K562 (cell line): ENCODE measurements around the gene EFNA1. TPM values are rescaled to one million over a fixed set of nuclear protein-coding genes. Genes with fewer than 3 reads are reported as not detected.

Source experiments
- ATAC-seq: fragments of 200-7000 bp; cut with Tn5 transposase; 3 replicates; pipeline ENCODE4 v1.9.1; 2020; ENCODE audit warnings: moderate library complexity
- BruUV-seq: library from RNA; stranded (reverse); fragments of 400-500 nt; replicated peaks from 2 replicates; lab custom pipeline; 2021; lab: Mats Ljungman, UMichigan
- CTCF ChIA-PET: fragments of 300-600 bp; formaldehyde crosslinking; extraction: SDS; loops from one replicate; lab custom pipeline; 2021; ENCODE audit warnings: low intra/inter-chr PET ratio; lab: Yijun Ruan, JAX
- POLR2A ChIA-PET: fragments of 300-600, 350-650 bp; sonication (Branson Sonifier 250); formaldehyde crosslinking; extraction: SDS; loops from one replicate; lab custom pipeline; 2021; ENCODE audit warnings: antibody characterized with exemption, inconsistent platforms; lab: Yijun Ruan, JAX
- DNase-seq, 4 experiments: peaks; one replicate each; pipeline versions ENCODE4 v3.0.0 to v3.0.0-alpha.2; 2011 to 2018; ENCODE audit warnings: low spot score in 3 of 4, mixed read lengths in 3 of 4; ENCODE audit errors: extremely low read depth in 1 of 4
- FAIRE-seq: peaks from 2 replicates; lab custom pipeline; 2011; peaks lifted over from hg19 to GRCh38; lab: Jason Lieb, UNC
- H2AFZ ChIP-seq: 2 replicates; pipeline ENCODE4 v1.6.0; 2011; ENCODE audit warnings: low read depth, low read length, control low read depth, inconsistent platforms
- H3K27ac ChIP-seq: fragments of 200-600 bp; 3 replicates; pipeline ENCODE4 v1.8.0; 2011; ENCODE audit warnings: low read depth, mild to moderate bottlenecking, control low read depth, inconsistent platforms, low read length, moderate library complexity, mixed read lengths; ENCODE audit errors: extremely low read depth
- H3K27me3 ChIP-seq, 2 experiments: fragments of 300-600 bp in 1 of 2; 2 replicates in 1 of 2; 3 replicates in 1 of 2; pipeline versions ENCODE4 v1.6.0 to v1.8.0; 2011; ENCODE audit warnings: inconsistent platforms in 2 of 2, low read length in 2 of 2, mild to moderate bottlenecking in 1 of 2, mixed read lengths in 1 of 2, moderate library complexity in 1 of 2; ENCODE audit not compliant: control insufficient read depth in 2 of 2, insufficient read depth in 2 of 2
- H3K36me3 ChIP-seq: fragments of 300-600 bp; 3 replicates; pipeline ENCODE4 v1.8.0; 2011; ENCODE audit warnings: mild to moderate bottlenecking, low read length, inconsistent platforms; ENCODE audit not compliant: control insufficient read depth, insufficient read depth
- H3K4me1 ChIP-seq, 2 experiments: fragments of 200-600 bp in 1 of 2; replicated peaks in 1 of 2; 2 replicates in 1 of 2; 3 replicates in 1 of 2; pipeline versions ENCODE4 v1.5.1 to v1.8.0; 2011; ENCODE audit warnings: inconsistent platforms in 2 of 2, low read length in 2 of 2, mild to moderate bottlenecking in 1 of 2, mixed read lengths in 1 of 2, moderate library complexity in 1 of 2; ENCODE audit not compliant: control insufficient read depth in 2 of 2, insufficient read depth in 2 of 2
- H3K4me2 ChIP-seq: 2 replicates; pipeline ENCODE4 v1.6.1; 2011; ENCODE audit warnings: low read length, control low read depth, inconsistent platforms, mixed read lengths; ENCODE audit not compliant: insufficient read depth
- H3K4me3 ChIP-seq: fragments of 200-600 bp; sonication (generic), shearing (Covaris generic); 2 replicates; pipeline ENCODE4 v1.5.1; 2016; ENCODE audit warnings: control low read depth, inconsistent platforms
- H3K79me2 ChIP-seq: fragments of 200-600 bp; 3 replicates; pipeline ENCODE4 v1.8.0; 2011; ENCODE audit warnings: low read length, inconsistent platforms; ENCODE audit not compliant: control insufficient read depth, insufficient read depth
- H3K9ac ChIP-seq, 2 experiments: 2 replicates each; pipeline versions ENCODE4 v1.6.0 to v1.6.1; 2011; ENCODE audit warnings: low read depth in 2 of 2, low read length in 2 of 2, control low read depth in 1 of 2, inconsistent platforms in 1 of 2, mild to moderate bottlenecking in 1 of 2, mixed read lengths in 1 of 2; ENCODE audit not compliant: insufficient read depth in 1 of 2
- H3K9me1 ChIP-seq: one replicate; pipeline ENCODE4 v1.6.0; 2011; ENCODE audit warnings: inconsistent platforms, mild to moderate bottlenecking, low read length, moderate library complexity; ENCODE audit not compliant: control insufficient read depth, insufficient read depth
- H3K9me3 ChIP-seq: replicated peaks from 2 replicates; pipeline ENCODE4 v1.5.1; 2011; ENCODE audit warnings: low read depth, low read length, inconsistent platforms; ENCODE audit not compliant: control insufficient read depth, insufficient read depth
- H4K20me1 ChIP-seq: replicated peaks from 2 replicates; pipeline ENCODE4 v1.6.1; 2011; ENCODE audit warnings: low read length, inconsistent platforms, mixed read lengths; ENCODE audit not compliant: control insufficient read depth, insufficient read depth
- CHAMP1 ChIP-seq: fragments of 450-650 bp; IDR thresholded peaks from 2 replicates; pipeline ENCODE4 v1.6.1; 2016; ENCODE audit warnings: mild to moderate bottlenecking
- DLX4 ChIP-seq: fragments of 250-450 bp; sonication (Bioruptor Pico); IDR thresholded peaks from 2 replicates; pipeline ENCODE4 v1.6.1; 2021; ENCODE audit warnings: mild to moderate bottlenecking
- HES1 ChIP-seq: fragments of 450-650 bp; IDR thresholded peaks from 2 replicates; pipeline ENCODE4 v1.6.1; 2016; ENCODE audit warnings: low read depth, mild to moderate bottlenecking, moderate library complexity
- NEUROD1 ChIP-seq: fragments of 150-350 bp; IDR thresholded peaks from 2 replicates; pipeline ENCODE4 v1.6.1; 2014; ENCODE audit warnings: borderline replicate concordance, low read length, low read depth; ENCODE audit not compliant: partially characterized antibody
- PURB ChIP-seq: sonication (generic); formaldehyde crosslinking; IDR thresholded peaks from 2 replicates; pipeline ENCODE4 v1.9.0; 2021; ENCODE audit warnings: low read depth, mild to moderate bottlenecking, missing genetic modification reagents
- RAD51 ChIP-seq: fragments of 450-650 bp; IDR thresholded peaks from 2 replicates; pipeline ENCODE4 v1.7.1; 2016; ENCODE audit warnings: low read depth, mild to moderate bottlenecking, borderline replicate concordance
- RBM15 ChIP-seq: fragments of 200-400 bp; formaldehyde crosslinking; IDR thresholded peaks from 2 replicates; pipeline ENCODE4 v1.6.1; 2018; ENCODE audit warnings: mild to moderate bottlenecking, low read length, moderate library complexity; ENCODE audit not compliant: insufficient read depth
- TRIM24 ChIP-seq, 2 experiments: fragments of 450-650 bp; IDR thresholded peaks; 2 replicates each; pipeline ENCODE4 v1.6.1; 2016
- ZNF384 ChIP-seq: IDR thresholded peaks from 2 replicates; pipeline ENCODE4 v1.6.1; 2012; ENCODE audit warnings: low read depth, low read length, improper control_type of control experiment
- ZNF445 ChIP-seq: fragments of 250-450 bp; sonication (Bioruptor Pico); IDR thresholded peaks from 2 replicates; pipeline ENCODE4 v1.4.0; 2020; ENCODE audit warnings: low read depth, mild to moderate bottlenecking, moderate library complexity
- WGBS: fragments of 100-300 bp; shearing (Covaris generic); methylation state at CpG from one replicate; pipeline ENCODE4 v1.1.6; 2016; ENCODE audit warnings: low coverage, mixed read lengths; ENCODE audit not compliant: insufficient coverage; ENCODE audit errors: missing lambda C conversion rate; 5-methylcytosine and 5-hydroxymethylcytosine counted together
- in situ Hi-C: fragments of 300-500 bp; cut with MboI; formaldehyde crosslinking; loops from 4 replicates; pipeline ENCODE4 v1.15.0; 2018; ENCODE audit warnings: inconsistent platforms, mixed read lengths
- intact Hi-C: fragments of 100-400 bp; cut with micrococcal nuclease; formaldehyde crosslinking; loops from 2 replicates; pipeline ENCODE4 v1.14.2; 2022
- polyA plus RNA-seq, 8 experiments: library from polyadenylated mRNA; depleted of rRNA in 4 of 8; stranded (reverse) in 5 of 8; unstranded in 3 of 8; fragments of >200 nt; fragmentation: Nextera tagmentation in 2 of 8; fragmentation: Illumina TruSeq in 1 of 8; extraction: Ambion mirVana in 2 of 8; extraction: Trizol in 1 of 8; gene quantifications; 2 replicates each; pipeline versions ENCODE4 v1.2.1 to v1.2.3, GENCODE V29; 2011 to 2014; ENCODE audit warnings: inconsistent platforms in 1 of 8, missing spikeins in 1 of 8
- total RNA-seq, 7 experiments: library from RNA; depleted of rRNA in 6 of 7; stranded (reverse); fragments of >200 nt in 6 of 7; fragmentation: Illumina TruSeq in 2 of 7; extraction: Trizol in 2 of 7; gene quantifications; 2 replicates each; pipeline versions ENCODE4 v1.2.1 to v1.2.3, GENCODE V29; 2011 to 2021; ENCODE audit warnings: low replicate concordance in 1 of 7

The EFNA1 gene
- total and polyA plus RNA-seq, 9 of the 15 experiments (the other 6 are each of a cell fraction or from before 2014, with no cell fraction given) = 2.1 to 9.3 (median 3.0) TPM

GRCh38 chr1:155092641-155093040 is 35.0 kb upstream of the EFNA1 start:
- Histone ChIP-seq H3K9ac (peak overlapping the region in 1 of 2 experiments; percentile 22; a peak in 1 of 4 replicates), H3K36me3 (no peaks in the 10 kb centered on the region), H3K4me1 (peaks cover 12 to 22% of the 10 kb centered on the region in 2 experiments; a peak in 4 of 5 replicates), H3K27me3 (peaks cover 0 to 3% of the 10 kb centered on the region in 2 experiments; a peak in 1 of 5 replicates), H3K9me3 (no peaks in the 10 kb centered on the region), H4K20me1 (no peaks in the 10 kb centered on the region), H3K27ac (no peak overlapping the region), H2AFZ (no peak overlapping the region), H3K79me2 (no peaks in the 10 kb centered on the region), H3K9me1 (peaks cover 5% of the 10 kb centered on the region), H3K4me2 (no peak overlapping the region), H3K4me3 (no peak overlapping the region)
- 59% methylated on average over 12 of the region's 12 CpGs for WGBS
- no peak for FAIRE-seq
- POLR2A ChIA-PET = no interaction called here
- ATAC-seq = no peak
- in situ Hi-C loops (loop anchor here (5.0 to 10.0 kb wide), 2 partner anchors 75 to 502 kb away; no protein-coding TSS in a partner anchor), intact Hi-C loops (loop anchor here (10.0 kb wide), 1 partner anchor 502 kb away; no protein-coding TSS in a partner anchor)
- no TSS peak for BruUV-seq
- CTCF ChIA-PET = interaction anchor here (2.6 to 4.1 kb wide), 2 partner anchors 74 to 75 kb away, joined by 59 read pairs; no protein-coding TSS in a partner anchor
- no peak for TF ChIP-seq RBM15
- no peak for TF ChIP-seq ZNF384
- no peak for TF ChIP-seq HES1
- TF ChIP-seq ZNF445 (CRISPR knock-in tag) = no peak
- TF ChIP-seq DLX4 (CRISPR knock-in tag) = no peak
- no peak for TF ChIP-seq RAD51
- no peak for TF ChIP-seq TRIM24 (IDR thresholded peaks at IDR 0.05)
- TF ChIP-seq CHAMP1 = no peak
- no peak for TF ChIP-seq PURB (CRISPR knock-in tag)
- no peak for TF ChIP-seq NEUROD1
- DNase-seq = no peak
